Left lung (tissue), 10 donors: ENCODE results near the gene ID3. TPM values are rescaled to one million over a fixed set of nuclear protein-coding genes. Genes with fewer than 3 reads are reported as not detected.
A peak's percentile ranks its signal among the peaks of the same experiment; 100 is the strongest.

Source experiments
- ATAC-seq: fragments of 200-7000 bp; cut with Tn5 transposase; one replicate; pipeline ENCODE4 v1.9.1; 2020; ENCODE audit warnings: moderate library complexity
- DNase-seq, 4 donors: peaks; one replicate each; pipeline ENCODE4 v3.0.0-alpha.2; 2013 to 2020
- H3K27ac ChIP-seq, 2 donors: fragments of 200-600 bp; sonication (generic) in 1 of 2; one replicate each; pipeline versions ENCODE4 v1.5.0 to v1.8.0; 2020 to 2021
- H3K27me3 ChIP-seq, 2 donors: fragments of 200-600 bp; sonication (generic) in 1 of 2; one replicate each; pipeline versions ENCODE4 v1.5.0 to v1.8.0; 2020 to 2021
- H3K36me3 ChIP-seq, 2 donors: fragments of 200-600 bp; sonication (generic) in 1 of 2; one replicate each; pipeline versions ENCODE4 v1.5.0 to v1.8.0; 2020 to 2021
- H3K4me1 ChIP-seq, 2 donors: fragments of 200-600 bp; one replicate each; pipeline ENCODE4 v1.8.0; 2021
- H3K4me3 ChIP-seq, 2 donors: fragments of 200-600 bp; sonication (generic) in 1 of 2; one replicate each; pipeline versions ENCODE4 v1.5.0 to v1.8.0; 2020 to 2021; ENCODE audit warnings: mild to moderate bottlenecking in 1 of 2
- H3K9me3 ChIP-seq, 2 donors: fragments of 200-600 bp; sonication (generic) in 1 of 2; one replicate each; pipeline versions ENCODE4 v1.5.0 to v1.8.0; 2020 to 2021
- intact Hi-C, 2 donors: fragments of 100-400 bp; cut with DNase I; formaldehyde crosslinking; loops; one replicate each; pipeline versions ENCODE4 v1.11.2 to v1.14.2; 2022
- polyA plus RNA-seq, 6 donors: library from polyadenylated mRNA; unstranded; fragments of 120-200 nt; gene quantifications; one replicate each; pipeline ENCODE4 v1.2.1, GENCODE V29; 2013; ENCODE audit not compliant: insufficient read length in 6 of 6
- total RNA-seq, 2 donors: library from RNA; stranded (reverse); fragmentation: NEBNext Ultra II Directional; extraction: Animal tissue kit (Norgen Biotek cat#: 25700); gene quantifications; one replicate each; pipeline ENCODE4 v1.2.1, GENCODE V29; 2021
- TF ChIP-seq, protein P1 (sequence below), 2 donors: fragments of 200-600 bp; sonication (generic) in 1 of 2; IDR thresholded peaks; one replicate each; pipeline versions ENCODE4 v1.5.0 to v1.8.0; 2021; ENCODE audit warnings: antibody characterized with exemption in 2 of 2
- donor health status: DM: no; HTN: yes; CAD: no.
- donor health status: DM: no; HTN: no; CAD: no.

Gene ID3
- total and polyA plus RNA-seq, 8 donors, result 125 to 261 (median 179) TPM

DNA sequence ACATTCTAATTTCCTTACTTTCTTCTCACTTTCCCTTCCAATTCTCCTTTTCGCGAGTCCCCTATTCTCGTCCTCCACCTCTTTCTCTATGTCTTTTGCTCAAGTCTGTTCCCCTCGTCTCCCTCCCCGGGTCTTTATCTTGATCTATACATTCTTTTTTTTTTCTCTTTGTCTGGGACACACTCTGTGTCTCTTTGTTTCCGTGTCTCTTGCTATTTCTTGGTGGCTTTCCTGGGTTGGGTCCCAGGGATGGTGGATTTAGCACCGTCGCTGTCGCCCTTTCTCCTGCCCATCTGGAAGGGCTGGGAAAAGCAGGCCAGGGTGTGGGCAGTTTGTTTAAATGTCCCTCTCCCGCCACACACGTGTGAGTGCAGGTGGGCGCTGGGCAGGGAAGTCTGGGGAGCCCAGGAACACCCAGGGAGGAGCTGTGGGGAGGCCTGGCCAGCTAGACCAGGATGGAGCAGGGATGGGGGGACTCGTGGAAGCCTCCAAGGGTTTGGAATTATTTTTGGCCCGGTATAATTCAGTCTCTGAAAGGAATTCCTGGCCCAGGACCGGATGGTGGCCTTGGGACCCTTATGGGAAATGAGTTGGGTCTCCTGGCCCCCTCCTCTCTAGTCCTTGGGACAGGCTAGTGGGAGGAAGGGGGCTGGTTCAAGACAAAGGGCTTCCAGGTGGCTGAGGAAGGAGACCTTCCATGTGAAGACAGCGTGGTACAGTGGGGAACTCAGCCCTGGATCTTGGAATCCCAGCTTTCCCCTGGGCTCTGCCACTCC is 9.5 kb upstream of the ID3 start:
- peak overlapping the region; percentile 79 to 82 for H3K27ac ChIP-seq
- peak overlapping the region; percentile 47 to 52 for H3K4me3 ChIP-seq
- TF ChIP-seq, protein P1, sequence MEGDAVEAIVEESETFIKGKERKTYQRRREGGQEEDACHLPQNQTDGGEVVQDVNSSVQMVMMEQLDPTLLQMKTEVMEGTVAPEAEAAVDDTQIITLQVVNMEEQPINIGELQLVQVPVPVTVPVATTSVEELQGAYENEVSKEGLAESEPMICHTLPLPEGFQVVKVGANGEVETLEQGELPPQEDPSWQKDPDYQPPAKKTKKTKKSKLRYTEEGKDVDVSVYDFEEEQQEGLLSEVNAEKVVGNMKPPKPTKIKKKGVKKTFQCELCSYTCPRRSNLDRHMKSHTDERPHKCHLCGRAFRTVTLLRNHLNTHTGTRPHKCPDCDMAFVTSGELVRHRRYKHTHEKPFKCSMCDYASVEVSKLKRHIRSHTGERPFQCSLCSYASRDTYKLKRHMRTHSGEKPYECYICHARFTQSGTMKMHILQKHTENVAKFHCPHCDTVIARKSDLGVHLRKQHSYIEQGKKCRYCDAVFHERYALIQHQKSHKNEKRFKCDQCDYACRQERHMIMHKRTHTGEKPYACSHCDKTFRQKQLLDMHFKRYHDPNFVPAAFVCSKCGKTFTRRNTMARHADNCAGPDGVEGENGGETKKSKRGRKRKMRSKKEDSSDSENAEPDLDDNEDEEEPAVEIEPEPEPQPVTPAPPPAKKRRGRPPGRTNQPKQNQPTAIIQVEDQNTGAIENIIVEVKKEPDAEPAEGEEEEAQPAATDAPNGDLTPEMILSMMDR (IDR thresholded peaks at IDR 0.05), result no peak
- H3K36me3 ChIP-seq, result no peaks in the 10 kb centered on the region
- ATAC-seq (peak; percentile 15), DNase-seq (no peak)
- intact Hi-C loops, result no loop called here
- H3K4me1 ChIP-seq, result peaks cover 0 to 32% of the 10 kb centered on the region in 2 donors
- H3K9me3 ChIP-seq, result no peaks in the 10 kb centered on the region
- H3K27me3 ChIP-seq, result peaks cover 0 to 44% of the 10 kb centered on the region in 2 donors

DNA sequence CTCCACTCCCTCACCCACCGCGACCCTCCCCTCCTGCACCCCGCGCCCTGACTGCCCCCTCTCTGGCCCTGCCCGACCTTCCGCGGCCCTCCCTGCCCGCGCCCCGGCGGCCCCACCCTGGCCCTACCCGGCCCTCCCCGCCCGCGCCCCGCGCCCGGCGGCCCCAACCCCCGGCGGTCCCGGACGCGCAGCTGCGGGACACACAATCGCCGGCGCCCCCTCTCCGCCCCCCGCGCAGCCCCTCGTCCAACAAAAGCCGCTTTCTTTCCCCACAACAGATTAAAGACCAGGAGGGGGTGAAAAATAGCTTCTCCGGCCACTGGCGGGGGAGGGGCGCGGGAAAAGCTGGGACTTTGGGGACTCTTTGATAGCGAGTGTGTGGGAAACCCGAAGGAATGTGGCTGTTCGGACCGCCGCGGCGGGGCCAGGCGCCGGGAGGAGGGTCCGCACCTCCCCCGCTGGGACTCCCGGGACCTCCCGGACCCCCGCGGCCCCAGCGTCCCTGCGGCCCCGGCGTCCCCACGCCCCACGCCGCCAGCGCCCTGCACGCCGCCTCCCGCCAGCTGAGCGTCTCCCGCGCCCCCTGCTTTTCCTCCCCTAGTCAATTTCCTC is 8.8 kb upstream of the ID3 start:
- peaks cover 0 to 51% of the 10 kb centered on the region in 2 donors for H3K27me3 ChIP-seq
- TF ChIP-seq, protein P1 (IDR thresholded peaks at IDR 0.05), result no peak
- peak; percentile 30 for ATAC-seq
- DNase-seq, result peak in 1 of 4 donors; percentile 76
- intact Hi-C loops, result no loop called here
- H3K9me3 ChIP-seq, result no peaks in the 10 kb centered on the region
- H3K36me3 ChIP-seq, result no peaks in the 10 kb centered on the region
- H3K27ac ChIP-seq, result peak overlapping the region; percentile 79 to 82
- peak overlapping the region; percentile 47 to 52 for H3K4me3 ChIP-seq
- H3K4me1 ChIP-seq, result peaks cover 5 to 35% of the 10 kb centered on the region in 2 donors

DNA sequence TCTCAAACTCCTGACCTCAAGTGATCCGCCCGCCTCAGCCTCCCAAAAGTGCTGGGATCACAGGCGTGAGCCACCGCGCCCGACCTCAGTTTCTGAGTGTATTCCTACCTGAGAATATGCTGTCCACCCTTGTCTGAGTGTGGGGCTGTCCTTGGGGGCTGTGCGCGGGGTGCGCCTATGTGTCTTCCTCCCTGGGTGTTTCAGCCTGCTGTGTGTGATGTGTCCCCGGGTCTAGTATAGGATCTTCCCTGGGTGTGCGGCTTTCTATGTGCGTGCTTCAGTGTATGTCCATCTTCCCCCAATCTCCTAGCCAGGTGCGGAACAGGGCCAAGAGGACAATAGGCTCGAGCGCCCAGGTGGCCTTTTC is 8.3 kb upstream of the ID3 start:
- ATAC-seq (no peak), DNase-seq (no peak)
- intact Hi-C loops, result no loop called here
- Histone ChIP-seq H3K36me3 (no peaks in the 10 kb centered on the region), H3K4me1 (peaks cover 10 to 40% of the 10 kb centered on the region in 2 donors), H3K9me3 (no peaks in the 10 kb centered on the region), H3K4me3 (peak overlapping the region in 1 of 2 donors; percentile 47), H3K27me3 (peaks cover 0 to 55% of the 10 kb centered on the region in 2 donors), H3K27ac (peak overlapping the region; percentile 79 to 82)
- TF ChIP-seq, protein P1 (IDR thresholded peaks at IDR 0.05), result no peak

DNA sequence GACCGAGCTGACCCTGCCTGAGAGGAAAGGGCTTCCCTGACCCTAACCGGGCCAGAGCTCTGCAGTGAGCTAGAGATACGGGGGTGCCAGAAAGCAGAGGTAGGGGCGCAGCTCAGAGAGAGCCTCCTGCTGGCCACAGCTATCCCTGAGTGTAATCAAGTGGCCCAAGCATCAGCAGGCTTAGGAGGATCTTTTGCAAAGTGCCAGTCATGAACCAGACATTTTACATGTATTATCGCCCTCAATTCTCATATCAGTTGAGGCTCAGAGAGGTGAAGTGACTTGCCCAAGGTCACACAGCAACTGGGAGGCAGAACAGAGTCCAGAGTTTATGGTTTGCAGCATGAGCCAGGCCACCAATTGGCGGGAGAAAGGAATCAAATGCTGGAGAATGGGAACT is 7.0 kb upstream of the ID3 start:
- TF ChIP-seq, protein P1 (IDR thresholded peaks at IDR 0.05), result no peak
- intact Hi-C loops, result no loop called here
- no peak overlapping the region for H3K4me3 ChIP-seq
- no peak for DNase-seq
- no peak for ATAC-seq
- no peak overlapping the region for H3K27ac ChIP-seq
- H3K27me3 ChIP-seq, result peaks cover 0 to 55% of the 10 kb centered on the region in 2 donors
- no peaks in the 10 kb centered on the region for H3K9me3 ChIP-seq
- no peaks in the 10 kb centered on the region for H3K36me3 ChIP-seq
- peaks cover 19 to 53% of the 10 kb centered on the region in 2 donors for H3K4me1 ChIP-seq

DNA sequence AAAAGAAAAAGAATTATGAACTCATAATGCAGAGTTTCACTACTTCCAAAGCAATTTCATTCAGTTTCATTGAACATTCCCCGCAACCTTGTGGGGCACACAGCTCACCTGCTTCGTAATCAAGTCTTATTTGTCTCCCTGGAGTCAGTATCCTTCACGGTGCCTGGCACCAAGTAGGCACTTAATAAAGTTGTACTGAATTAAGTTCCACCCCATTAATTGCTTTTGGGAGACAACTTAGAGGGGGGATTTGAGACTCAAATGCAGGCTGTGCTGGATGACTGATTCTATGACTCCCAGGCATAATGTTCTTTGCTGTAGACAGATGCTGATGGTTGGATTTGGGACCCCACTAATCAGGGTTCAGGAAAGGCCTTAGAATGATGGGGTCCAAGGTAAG is 6.5 kb upstream of the ID3 start:
- H3K4me1 ChIP-seq, result peaks cover 24 to 58% of the 10 kb centered on the region in 2 donors
- peaks cover 0 to 55% of the 10 kb centered on the region in 2 donors for H3K27me3 ChIP-seq
- no peak overlapping the region for H3K4me3 ChIP-seq
- DNase-seq (no peak), ATAC-seq (no peak)
- intact Hi-C loops, result no loop called here
- no peak overlapping the region for H3K27ac ChIP-seq
- TF ChIP-seq, protein P1 (IDR thresholded peaks at IDR 0.05), result no peak
- H3K9me3 ChIP-seq, result no peaks in the 10 kb centered on the region
- H3K36me3 ChIP-seq, result no peaks in the 10 kb centered on the region
